Measurements from ENCODE around the gene PTPRK. TPM values are rescaled to one million over a fixed set of nuclear protein-coding genes. Genes with fewer than 3 reads are reported as not detected.
"Not testable (repeated sequence)": the region's sequence is repeated elsewhere in the genome, so short reads cannot be mapped to it uniquely, and the experiment has no call there.

The PTPRK gene
- total RNA-seq, 1 donor from 2014 or later: 72.5 TPM

- DNase-seq (ENCODE audit: extremely low read depth, low read depth, low spot score): no peak
Measured at GRCh38 chr6:128491610-128492206, 28.7 kb downstream of the PTPRK start.

- DNase-seq (ENCODE audit: extremely low read depth, low read depth, low spot score): no peak
Measured at GRCh38 chr6:128491100-128491581, 29.3 kb downstream of the PTPRK start.

- DNase-seq (ENCODE audit: extremely low read depth, low read depth, low spot score): no peak
Measured at GRCh38 chr6:128487746-128488145, 32.7 kb downstream of the PTPRK start.

GRCh38 chr6:128487055-128487454 lies 33.3 kb downstream of the PTPRK start:
- no peak for DNase-seq (ENCODE audit: extremely low read depth, low read depth, low spot score)

- DNase-seq (ENCODE audit: extremely low read depth, low read depth, low spot score): not testable (repeated sequence)
Measured at GRCh38 chr6:128486580-128486979, 33.8 kb downstream of the PTPRK start.

GRCh38 chr6:128483472-128484135 lies 36.8 kb downstream of the PTPRK start:
- DNase-seq (ENCODE audit: extremely low read depth, low read depth, low spot score): no peak

GRCh38 chr6:128482642-128483041 lies 37.8 kb downstream of the PTPRK start:
- no peak for DNase-seq (ENCODE audit: extremely low read depth, low read depth, low spot score)

GRCh38 chr6:128479991-128480390 lies 40.4 kb downstream of the PTPRK start:
- no peak for DNase-seq (ENCODE audit: extremely low read depth, low read depth, low spot score)

- DNase-seq (ENCODE audit: extremely low read depth, low read depth, low spot score): no peak
Measured at GRCh38 chr6:128479048-128479666, 41.2 kb downstream of the PTPRK start.

- DNase-seq (ENCODE audit: extremely low read depth, low read depth, low spot score): no peak
Measured at GRCh38 chr6:128478230-128479047, 42.0 kb downstream of the PTPRK start.

- no peak for DNase-seq (ENCODE audit: extremely low read depth, low read depth, low spot score)
Measured at GRCh38 chr6:128474933-128475332, 45.5 kb downstream of the PTPRK start.

GRCh38 chr6:128474481-128474880 lies 45.9 kb downstream of the PTPRK start:
- no peak for DNase-seq (ENCODE audit: extremely low read depth, low read depth, low spot score)

GRCh38 chr6:128471907-128472306 lies 48.5 kb downstream of the PTPRK start:
- no peak for DNase-seq (ENCODE audit: extremely low read depth, low read depth, low spot score)

- no peak for DNase-seq (ENCODE audit: extremely low read depth, low read depth, low spot score)
Measured at GRCh38 chr6:128465368-128466343, 54.7 kb downstream of the PTPRK start.

GRCh38 chr6:128464790-128465189 lies 55.6 kb downstream of the PTPRK start:
- DNase-seq (ENCODE audit: extremely low read depth, low read depth, low spot score): no peak

- no peak for DNase-seq (ENCODE audit: extremely low read depth, low read depth, low spot score)
Measured at GRCh38 chr6:128463942-128464341, 56.5 kb downstream of the PTPRK start.

GRCh38 chr6:128461501-128461900 lies 58.9 kb downstream of the PTPRK start:
- no peak for DNase-seq (ENCODE audit: extremely low read depth, low read depth, low spot score)

- DNase-seq (ENCODE audit: extremely low read depth, low read depth, low spot score): no peak
Measured at GRCh38 chr6:128456510-128457230, 63.7 kb downstream of the PTPRK start.

GRCh38 chr6:128455959-128456358 lies 64.4 kb downstream of the PTPRK start:
- no peak for DNase-seq (ENCODE audit: extremely low read depth, low read depth, low spot score)

Data from glomerular endothelial cell (primary cell).